Liver (tissue), 9 donors: Measurements from ENCODE around the gene EFNA3. TPM values are rescaled to one million over a fixed set of nuclear protein-coding genes. Genes with fewer than 3 reads are reported as not detected.

Source experiments
- DNase-seq: peaks from one replicate; pipeline ENCODE4 v3.0.0-alpha.2; 2017; ENCODE audit warnings: low spot score
- H3K27ac ChIP-seq, 2 donors: one replicate each; pipeline ENCODE4 v1.7.0; 2013; ENCODE audit warnings: inconsistent platforms in 2 of 2, low read length in 2 of 2, control low read depth in 1 of 2, low read depth in 1 of 2, mild to moderate bottlenecking in 1 of 2
- H3K27me3 ChIP-seq, 4 donors: one replicate each; pipeline versions ENCODE4 v1.6.1 to v1.7.0; 2013; ENCODE audit warnings: low read length in 3 of 4, inconsistent platforms in 1 of 4, mild to moderate bottlenecking in 1 of 4, moderate library complexity in 1 of 4; ENCODE audit not compliant: control insufficient read depth in 4 of 4, insufficient read depth in 4 of 4
- H3K36me3 ChIP-seq, 4 donors: one replicate each; pipeline versions ENCODE4 v1.6.1 to v1.7.0; 2013; ENCODE audit warnings: low read length in 3 of 4, mild to moderate bottlenecking in 3 of 4, low read depth in 1 of 4, moderate library complexity in 1 of 4; ENCODE audit not compliant: control insufficient read depth in 4 of 4, insufficient read depth in 3 of 4
- H3K4me1 ChIP-seq, 4 donors: one replicate each; pipeline versions ENCODE4 v1.6.1 to v1.7.0; 2013; ENCODE audit warnings: low read length in 3 of 4, mild to moderate bottlenecking in 3 of 4, moderate library complexity in 1 of 4; ENCODE audit not compliant: control insufficient read depth in 4 of 4, insufficient read depth in 4 of 4
- H3K4me3 ChIP-seq, 3 donors: one replicate each; pipeline versions ENCODE4 v1.6.1 to v1.7.0; 2013; ENCODE audit warnings: low read length in 3 of 3, control low read depth in 1 of 3, low read depth in 1 of 3, mild to moderate bottlenecking in 1 of 3
- H3K9ac ChIP-seq, 2 donors: one replicate each; pipeline ENCODE4 v1.7.0; 2013; ENCODE audit warnings: low read length in 2 of 2, mild to moderate bottlenecking in 2 of 2, moderate library complexity in 2 of 2, control low read depth in 1 of 2, low read depth in 1 of 2
- H3K9me3 ChIP-seq, 4 donors: one replicate each; pipeline versions ENCODE4 v1.6.1 to v1.7.0; 2013; ENCODE audit warnings: low read length in 3 of 4; ENCODE audit not compliant: control insufficient read depth in 4 of 4
- ATF3 ChIP-seq: IDR thresholded peaks from 2 replicates; pipeline ENCODE4 v1.6.1; 2016; ENCODE audit warnings: antibody characterized with exemption
- CTCF ChIP-seq: fragments of 150-350 bp; IDR thresholded peaks from 2 replicates; pipeline ENCODE4 v1.5.1; 2017; ENCODE audit warnings: improper control_type of control experiment, low read depth, low read length; ENCODE audit not compliant: missing input control
- EGR1 ChIP-seq, 2 donors: IDR thresholded peaks; 2 replicates each; pipeline ENCODE4 v1.6.1; 2016 to 2018; ENCODE audit warnings: antibody characterized with exemption in 2 of 2, low read depth in 2 of 2
- FOXA1 ChIP-seq: IDR thresholded peaks from 2 replicates; pipeline ENCODE4 v1.6.1; 2016; ENCODE audit warnings: antibody characterized with exemption
- FOXA2 ChIP-seq: IDR thresholded peaks from 2 replicates; pipeline ENCODE4 v1.6.1; 2016; ENCODE audit warnings: antibody characterized with exemption
- GABPA ChIP-seq, 2 donors: IDR thresholded peaks in 1 of 2; conservative IDR thresholded peaks in 1 of 2; 2 replicates each; pipeline ENCODE4 v1.6.1; 2016; ENCODE audit warnings: antibody characterized with exemption in 2 of 2, mild to moderate bottlenecking in 1 of 2, moderate library complexity in 1 of 2
- HNF4A ChIP-seq, 2 donors: conservative IDR thresholded peaks; 2 replicates each; pipeline ENCODE4 v1.6.1; 2016; ENCODE audit warnings: antibody characterized with exemption in 2 of 2, mild to moderate bottlenecking in 2 of 2
- HNF4G ChIP-seq: IDR thresholded peaks from 2 replicates; pipeline ENCODE4 v1.6.1; 2016; ENCODE audit warnings: antibody characterized with exemption
- JUND ChIP-seq, 2 donors: IDR thresholded peaks; 2 replicates each; pipeline ENCODE4 v1.6.1; 2016; ENCODE audit warnings: antibody characterized with exemption in 2 of 2
- MAX ChIP-seq: IDR thresholded peaks from 2 replicates; pipeline ENCODE4 v1.6.1; 2016; ENCODE audit warnings: antibody characterized with exemption
- NR2F2 ChIP-seq: IDR thresholded peaks from 2 replicates; pipeline ENCODE4 v1.6.1; 2016; ENCODE audit warnings: antibody characterized with exemption
- RAD21 ChIP-seq, 2 donors: IDR thresholded peaks; 2 replicates each; pipeline ENCODE4 v1.6.1; 2016; ENCODE audit warnings: antibody characterized with exemption in 2 of 2, mild to moderate bottlenecking in 2 of 2
- REST ChIP-seq: IDR thresholded peaks from 2 replicates; pipeline ENCODE4 v1.6.1; 2016; ENCODE audit warnings: antibody characterized with exemption, mild to moderate bottlenecking
- RXRA ChIP-seq, 2 donors: IDR thresholded peaks; 2 replicates each; pipeline ENCODE4 v1.6.1; 2017 to 2018; ENCODE audit warnings: antibody characterized with exemption in 2 of 2, mild to moderate bottlenecking in 1 of 2
- SP1 ChIP-seq: IDR thresholded peaks from 2 replicates; pipeline ENCODE4 v1.6.1; 2018; ENCODE audit warnings: antibody characterized with exemption, mild to moderate bottlenecking
- TAF1 ChIP-seq: conservative IDR thresholded peaks from 2 replicates; pipeline ENCODE4 v1.6.1; 2016; ENCODE audit warnings: antibody characterized with exemption, mild to moderate bottlenecking
- YY1 ChIP-seq: IDR thresholded peaks from 2 replicates; pipeline ENCODE4 v1.6.1; 2016; ENCODE audit warnings: antibody characterized with exemption, mild to moderate bottlenecking
- ZBTB33 ChIP-seq: IDR thresholded peaks from 2 replicates; pipeline ENCODE4 v1.6.1; 2016; ENCODE audit warnings: antibody characterized with exemption
- WGBS: extraction: QIAGEN DNeasy Blood & Tissue Kit; methylation state at CpG from one replicate; pipeline ENCODE4 v1.1.7; 2013; 5-methylcytosine and 5-hydroxymethylcytosine counted together
- polyA plus RNA-seq, 2 donors: library from polyadenylated mRNA; stranded (reverse) in 1 of 2; unstranded in 1 of 2; fragments of 200-250 nt in 1 of 2; fragments of >200 nt in 1 of 2; fragmentation: Nextera tagmentation in 1 of 2; extraction: Ambion mirVana in 1 of 2; gene quantifications; one replicate each; pipeline versions ENCODE4 v1.2.1 to v1.2.3, GENCODE V29; 2013 to 2015
- total RNA-seq, 2 donors: library from RNA; depleted of rRNA; stranded (reverse); fragments of >200 nt; gene quantifications; one replicate each; pipeline ENCODE4 v1.2.3, GENCODE V29; 2014
- donor health status: healthy.
- donor health status: healthy.
- donor health status: healthy.
- donor health status: healthy.
- donor health status: healthy.

Gene EFNA3
- total and polyA plus RNA-seq, 4 donors: 0.47 to 3.7 (median 1.1) TPM

- TF ChIP-seq JUND (IDR thresholded peaks at IDR 0.05) (peak in 1 of 2 donors; percentile 23), YY1 (peak; percentile 1), RAD21 (IDR thresholded peaks at IDR 0.05) (peak in 1 of 2 donors; percentile 16), ZBTB33 (no peak)
- peak overlapping the region; percentile 99 to 100 for H3K9ac ChIP-seq
- H3K36me3 ChIP-seq: peaks cover under 1 to 13% (median 12%) of the 10 kb centered on the region in 4 donors
- peak overlapping the region; percentile 62 to 99 (median 93) for H3K4me3 ChIP-seq
- DNase-seq: no peak
- WGBS: 2% methylated on average over 17 of the region's 17 CpGs
- no peaks in the 10 kb centered on the region for H3K27me3 ChIP-seq
- peak overlapping the region; percentile 99 to 100 for H3K27ac ChIP-seq
- H3K9me3 ChIP-seq: no peaks in the 10 kb centered on the region
- peaks cover 3 to 42% (median 24%) of the 10 kb centered on the region in 4 donors for H3K4me1 ChIP-seq
Measured at GRCh38 chr1:155127967-155128754, 49.5 kb downstream of the EFNA3 start.

GRCh38 chr1:155128755-155129473 is 50.3 kb downstream of the EFNA3 start:
- H3K36me3 ChIP-seq: peaks cover 8 to 19% (median 16%) of the 10 kb centered on the region in 4 donors
- TF ChIP-seq FOXA2: no peak
- peak; percentile 46 for TF ChIP-seq ATF3
- TF ChIP-seq ZBTB33: no peak
- TF ChIP-seq HNF4G: peak; percentile 93
- peak in 1 of 2 donors; percentile 45 for TF ChIP-seq RAD21 (IDR thresholded peaks at IDR 0.05)
- TF ChIP-seq NR2F2: peak; percentile 88
- TF ChIP-seq GABPA (IDR thresholded peaks at IDR 0.05 in 1 of 2, conservative IDR thresholded peaks at IDR 0.05 in 1 of 2): peak in 1 of 2 donors; percentile 36
- peak; percentile 10 to 39 for TF ChIP-seq EGR1 (IDR thresholded peaks at IDR 0.05; ENCODE audit: low read depth in 2 of 2)
- TF ChIP-seq JUND (IDR thresholded peaks at IDR 0.05): no peak
- TF ChIP-seq YY1: peak; percentile 28
- TF ChIP-seq REST: peak; percentile 52
- peak; percentile 92 to 98 for TF ChIP-seq RXRA (IDR thresholded peaks at IDR 0.05)
- peak; percentile 82 to 93 for TF ChIP-seq HNF4A (conservative IDR thresholded peaks at IDR 0.05)
- TF ChIP-seq FOXA1: no peak
- TF ChIP-seq CTCF: no peak
- TF ChIP-seq MAX: no peak
- peak; percentile 33 for TF ChIP-seq TAF1
- TF ChIP-seq SP1: peak; percentile 92
- peaks cover 3 to 46% (median 32%) of the 10 kb centered on the region in 4 donors for H3K4me1 ChIP-seq
- no peak for DNase-seq
- no peaks in the 10 kb centered on the region for H3K27me3 ChIP-seq
- peak overlapping the region; percentile 99 to 100 for H3K27ac ChIP-seq
- H3K4me3 ChIP-seq: peak overlapping the region; percentile 62 to 99 (median 93)
- peak overlapping the region; percentile 99 to 100 for H3K9ac ChIP-seq
- WGBS: 3% methylated on average over 14 of the region's 14 CpGs
- no peaks in the 10 kb centered on the region for H3K9me3 ChIP-seq
